Measurements from ENCODE around the gene DHX40. TPM values are rescaled to one million over a fixed set of nuclear protein-coding genes. Genes with fewer than 3 reads are reported as not detected.
A peak's percentile ranks its signal among the peaks of the same experiment; 100 is the strongest.
"Not testable (repeated sequence)": the region's sequence is repeated elsewhere in the genome, so short reads cannot be mapped to it uniquely, and the experiment has no call there.

Gene DHX40
- total RNA-seq, 1 donor, result 85.1 TPM

- H3K27me3 ChIP-seq (ENCODE audit: insufficient read depth, low read length), result no peaks in the 10 kb centered on the region
- H3K4me3 ChIP-seq (ENCODE audit: low read length), result no peak overlapping the region
- H3K4me1 ChIP-seq (ENCODE audit: insufficient read depth, low read length), result peaks cover 17% of the 10 kb centered on the region
- no peaks in the 10 kb centered on the region for H3K9me3 ChIP-seq (ENCODE audit: low read depth, low read length)
These were observed 22.3 kb upstream of the DHX40 start for GRCh38 chr17:59542960-59543635.

GRCh38 chr17:59545942-59546341 is 19.5 kb upstream of the DHX40 start:
- Histone ChIP-seq H3K27me3 (ENCODE audit: insufficient read depth, low read length) (no peaks in the 10 kb centered on the region), H3K4me1 (ENCODE audit: insufficient read depth, low read length) (peaks cover 17% of the 10 kb centered on the region), H3K4me3 (ENCODE audit: low read length) (no peak overlapping the region), H3K9me3 (ENCODE audit: low read depth, low read length) (no peaks in the 10 kb centered on the region)

- Histone ChIP-seq H3K9me3 (ENCODE audit: low read depth, low read length) (no peaks in the 10 kb centered on the region), H3K4me3 (ENCODE audit: low read length) (no peak overlapping the region), H3K27me3 (ENCODE audit: insufficient read depth, low read length) (no peaks in the 10 kb centered on the region), H3K4me1 (ENCODE audit: insufficient read depth, low read length) (peaks cover 17% of the 10 kb centered on the region)
These were observed 18.1 kb upstream of the DHX40 start for GRCh38 chr17:59547131-59547915.

- H3K4me3 ChIP-seq (ENCODE audit: low read length); H3K27me3 ChIP-seq (ENCODE audit: insufficient read depth, low read length); H3K4me1 ChIP-seq (ENCODE audit: insufficient read depth, low read length); H3K9me3 ChIP-seq (ENCODE audit: low read depth, low read length): not testable (repeated sequence)
These were observed 16.4 kb upstream of the DHX40 start for GRCh38 chr17:59548985-59549384.

GRCh38 chr17:59550703-59551102 is 14.7 kb upstream of the DHX40 start:
- Histone ChIP-seq H3K4me1 (ENCODE audit: insufficient read depth, low read length) (no peaks in the 10 kb centered on the region), H3K9me3 (ENCODE audit: low read depth, low read length) (no peaks in the 10 kb centered on the region), H3K4me3 (ENCODE audit: low read length) (no peak overlapping the region), H3K27me3 (ENCODE audit: insufficient read depth, low read length) (no peaks in the 10 kb centered on the region)

GRCh38 chr17:59558039-59558438 is 7.4 kb upstream of the DHX40 start:
- H3K4me1 ChIP-seq (ENCODE audit: insufficient read depth, low read length), result no peaks in the 10 kb centered on the region

GRCh38 chr17:59558953-59559352 is 6.5 kb upstream of the DHX40 start:
- no peaks in the 10 kb centered on the region for H3K27me3 ChIP-seq (ENCODE audit: insufficient read depth, low read length)
- no peak overlapping the region for H3K4me3 ChIP-seq (ENCODE audit: low read length)
- no peaks in the 10 kb centered on the region for H3K4me1 ChIP-seq (ENCODE audit: insufficient read depth, low read length)
- no peaks in the 10 kb centered on the region for H3K9me3 ChIP-seq (ENCODE audit: low read depth, low read length)

More at GRCh38 chr17:59558039-59558438, 7.4 kb upstream of the DHX40 start:
- no peak overlapping the region for H3K4me3 ChIP-seq (ENCODE audit: low read length)
- no peaks in the 10 kb centered on the region for H3K27me3 ChIP-seq (ENCODE audit: insufficient read depth, low read length)
- H3K9me3 ChIP-seq (ENCODE audit: low read depth, low read length), result no peaks in the 10 kb centered on the region

GRCh38 chr17:59561042-59561441 is 4.4 kb upstream of the DHX40 start:
- Histone ChIP-seq H3K4me3 (ENCODE audit: low read length) (no peak overlapping the region), H3K4me1 (ENCODE audit: insufficient read depth, low read length) (peaks cover 8% of the 10 kb centered on the region), H3K27me3 (ENCODE audit: insufficient read depth, low read length) (no peaks in the 10 kb centered on the region), H3K9me3 (ENCODE audit: low read depth, low read length) (no peaks in the 10 kb centered on the region)

- H3K4me3 ChIP-seq (ENCODE audit: low read length), result peak overlapping the region; percentile 86
- no peaks in the 10 kb centered on the region for H3K27me3 ChIP-seq (ENCODE audit: insufficient read depth, low read length)
These were observed 532 bp downstream of the DHX40 start for GRCh38 chr17:59565959-59566324.

GRCh38 chr17:59569151-59569550 is 3.7 kb downstream of the DHX40 start:
- H3K4me1 ChIP-seq (ENCODE audit: insufficient read depth, low read length), result peaks cover 15% of the 10 kb centered on the region
- H3K27me3 ChIP-seq (ENCODE audit: insufficient read depth, low read length); H3K4me3 ChIP-seq (ENCODE audit: low read length); H3K9me3 ChIP-seq (ENCODE audit: low read depth, low read length): not testable (repeated sequence)

More at GRCh38 chr17:59565959-59566324, 532 bp downstream of the DHX40 start:
- Histone ChIP-seq H3K9me3 (ENCODE audit: low read depth, low read length) (no peaks in the 10 kb centered on the region), H3K4me1 (ENCODE audit: insufficient read depth, low read length) (peaks cover 15% of the 10 kb centered on the region)

GRCh38 chr17:59572301-59572924 is 7.0 kb downstream of the DHX40 start:
- Histone ChIP-seq H3K4me1 (ENCODE audit: insufficient read depth, low read length) (no peaks in the 10 kb centered on the region), H3K4me3 (ENCODE audit: low read length) (no peak overlapping the region), H3K27me3 (ENCODE audit: insufficient read depth, low read length) (no peaks in the 10 kb centered on the region), H3K9me3 (ENCODE audit: low read depth, low read length) (no peaks in the 10 kb centered on the region)

- H3K4me3 ChIP-seq (ENCODE audit: low read length); H3K9me3 ChIP-seq (ENCODE audit: low read depth, low read length); H3K27me3 ChIP-seq (ENCODE audit: insufficient read depth, low read length); H3K4me1 ChIP-seq (ENCODE audit: insufficient read depth, low read length): not testable (repeated sequence)
These were observed 18.8 kb downstream of the DHX40 start for GRCh38 chr17:59584168-59584567.

- Histone ChIP-seq H3K4me1 (ENCODE audit: insufficient read depth, low read length) (no peaks in the 10 kb centered on the region), H3K9me3 (ENCODE audit: low read depth, low read length) (no peaks in the 10 kb centered on the region), H3K4me3 (ENCODE audit: low read length) (no peak overlapping the region), H3K27me3 (ENCODE audit: insufficient read depth, low read length) (no peaks in the 10 kb centered on the region)
These were observed 34.8 kb downstream of the DHX40 start for GRCh38 chr17:59600169-59600568.

GRCh38 chr17:59601130-59601529 is 35.7 kb downstream of the DHX40 start:
- Histone ChIP-seq H3K4me1 (ENCODE audit: insufficient read depth, low read length) (no peaks in the 10 kb centered on the region), H3K9me3 (ENCODE audit: low read depth, low read length) (no peaks in the 10 kb centered on the region), H3K4me3 (ENCODE audit: low read length) (no peak overlapping the region), H3K27me3 (ENCODE audit: insufficient read depth, low read length) (no peaks in the 10 kb centered on the region)

- H3K4me1 ChIP-seq (ENCODE audit: insufficient read depth, low read length), result no peaks in the 10 kb centered on the region
- no peak overlapping the region for H3K4me3 ChIP-seq (ENCODE audit: low read length)
- no peaks in the 10 kb centered on the region for H3K9me3 ChIP-seq (ENCODE audit: low read depth, low read length)
- no peaks in the 10 kb centered on the region for H3K27me3 ChIP-seq (ENCODE audit: insufficient read depth, low read length)
These were observed 41.7 kb downstream of the DHX40 start for GRCh38 chr17:59607061-59607460.
